ENCODE data around the gene ARMH4. TPM values are rescaled to one million over a fixed set of nuclear protein-coding genes. Genes with fewer than 3 reads are reported as not detected.

Gene ARMH4
- polyA plus RNA-seq, 1 donor (not counting 4 experiments of a cell fraction or from before 2014, with no cell fraction given), result 0.56 TPM

- no peak for FAIRE-seq
- H2AFZ ChIP-seq (ENCODE audit: control insufficient read depth, low read length), result no peak overlapping the region
These were observed 170.0 kb downstream of the ARMH4 start for GRCh38 chr14:57981817-57982560.

GRCh38 chr14:57979376-57980048 lies 172.5 kb downstream of the ARMH4 start:
- no peaks in the 10 kb centered on the region for H3K79me2 ChIP-seq (ENCODE audit: control insufficient read depth, insufficient read depth, low read length)
- H3K9ac ChIP-seq (ENCODE audit: control insufficient read depth, extremely low read depth, insufficient read depth, low read length), result no peak overlapping the region
- no peak overlapping the region for H3K4me3 ChIP-seq (ENCODE audit: control insufficient read depth in 2 of 3, extremely low read depth in 1 of 3, insufficient read depth in 2 of 3, low read depth in 1 of 3, low read length in 3 of 3)
- H3K9me3 ChIP-seq (ENCODE audit: control insufficient read depth, low read depth, low read length), result no peaks in the 10 kb centered on the region
- H3K4me1 ChIP-seq (ENCODE audit: control insufficient read depth, extremely low read depth, insufficient read depth, low read length), result no peaks in the 10 kb centered on the region
- no peaks in the 10 kb centered on the region for H3K36me3 ChIP-seq (ENCODE audit: control insufficient read depth in 2 of 2, extremely low read depth in 1 of 2, insufficient read depth in 2 of 2, low read length in 2 of 2)
- no peak overlapping the region for H3K4me2 ChIP-seq (ENCODE audit: control insufficient read depth, extremely low read depth, insufficient read depth, low read depth, low read length)
- no peak overlapping the region for H2AFZ ChIP-seq (ENCODE audit: control insufficient read depth, low read length)
- dilution Hi-C loops (cut with MboI; ENCODE audit: extremely low pct_ligation_motif_present, low sequenced_read_pairs), result no loop called here
- FAIRE-seq (no peak), DNase-seq (ENCODE audit: low read depth, low spot score) (no peak)
- no peaks in the 10 kb centered on the region for H3K9me1 ChIP-seq (ENCODE audit: control insufficient read depth, extremely low read depth, insufficient read depth, low read length)
- no peak overlapping the region for H3K27ac ChIP-seq (ENCODE audit: control insufficient read depth, insufficient read depth, low read length)
- no peaks in the 10 kb centered on the region for H4K20me1 ChIP-seq (ENCODE audit: control insufficient read depth, extremely low read depth, insufficient read depth, low read length)
- TF ChIP-seq EZH2 (IDR thresholded peaks at IDR 0.05; ENCODE audit: low read length), result no peak
- TF ChIP-seq, protein P1, sequence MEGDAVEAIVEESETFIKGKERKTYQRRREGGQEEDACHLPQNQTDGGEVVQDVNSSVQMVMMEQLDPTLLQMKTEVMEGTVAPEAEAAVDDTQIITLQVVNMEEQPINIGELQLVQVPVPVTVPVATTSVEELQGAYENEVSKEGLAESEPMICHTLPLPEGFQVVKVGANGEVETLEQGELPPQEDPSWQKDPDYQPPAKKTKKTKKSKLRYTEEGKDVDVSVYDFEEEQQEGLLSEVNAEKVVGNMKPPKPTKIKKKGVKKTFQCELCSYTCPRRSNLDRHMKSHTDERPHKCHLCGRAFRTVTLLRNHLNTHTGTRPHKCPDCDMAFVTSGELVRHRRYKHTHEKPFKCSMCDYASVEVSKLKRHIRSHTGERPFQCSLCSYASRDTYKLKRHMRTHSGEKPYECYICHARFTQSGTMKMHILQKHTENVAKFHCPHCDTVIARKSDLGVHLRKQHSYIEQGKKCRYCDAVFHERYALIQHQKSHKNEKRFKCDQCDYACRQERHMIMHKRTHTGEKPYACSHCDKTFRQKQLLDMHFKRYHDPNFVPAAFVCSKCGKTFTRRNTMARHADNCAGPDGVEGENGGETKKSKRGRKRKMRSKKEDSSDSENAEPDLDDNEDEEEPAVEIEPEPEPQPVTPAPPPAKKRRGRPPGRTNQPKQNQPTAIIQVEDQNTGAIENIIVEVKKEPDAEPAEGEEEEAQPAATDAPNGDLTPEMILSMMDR (optimal IDR thresholded peaks at IDR 0.05 in 1 of 3, IDR thresholded peaks at IDR 0.05 in 1 of 3, conservative IDR thresholded peaks at IDR 0.05 in 1 of 3; ENCODE audit: extremely low read depth in 1 of 3, insufficient read depth in 2 of 3, low read length in 3 of 3), result no peak
- H3K27me3 ChIP-seq (ENCODE audit: control insufficient read depth, extremely low read depth, insufficient read depth, low read length), result no peaks in the 10 kb centered on the region

More at GRCh38 chr14:57981817-57982560, 170.0 kb downstream of the ARMH4 start:
- Histone ChIP-seq H3K4me1 (ENCODE audit: control insufficient read depth, extremely low read depth, insufficient read depth, low read length) (no peaks in the 10 kb centered on the region), H3K27ac (ENCODE audit: control insufficient read depth, insufficient read depth, low read length) (no peak overlapping the region), H3K9me1 (ENCODE audit: control insufficient read depth, extremely low read depth, insufficient read depth, low read length) (no peaks in the 10 kb centered on the region), H3K4me2 (ENCODE audit: control insufficient read depth, extremely low read depth, insufficient read depth, low read depth, low read length) (no peak overlapping the region), H4K20me1 (ENCODE audit: control insufficient read depth, extremely low read depth, insufficient read depth, low read length) (no peaks in the 10 kb centered on the region), H3K36me3 (ENCODE audit: control insufficient read depth in 2 of 2, extremely low read depth in 1 of 2, insufficient read depth in 2 of 2, low read length in 2 of 2) (no peaks in the 10 kb centered on the region), H3K9ac (ENCODE audit: control insufficient read depth, extremely low read depth, insufficient read depth, low read length) (no peak overlapping the region), H3K4me3 (ENCODE audit: control insufficient read depth in 2 of 3, extremely low read depth in 1 of 3, insufficient read depth in 2 of 3, low read depth in 1 of 3, low read length in 3 of 3) (no peak overlapping the region), H3K9me3 (ENCODE audit: control insufficient read depth, low read depth, low read length) (no peaks in the 10 kb centered on the region), H3K79me2 (ENCODE audit: control insufficient read depth, insufficient read depth, low read length) (no peaks in the 10 kb centered on the region), H3K27me3 (ENCODE audit: control insufficient read depth, extremely low read depth, insufficient read depth, low read length) (no peaks in the 10 kb centered on the region)
- TF ChIP-seq, protein P1 (optimal IDR thresholded peaks at IDR 0.05 in 1 of 3, IDR thresholded peaks at IDR 0.05 in 1 of 3, conservative IDR thresholded peaks at IDR 0.05 in 1 of 3; ENCODE audit: extremely low read depth in 1 of 3, insufficient read depth in 2 of 3, low read length in 3 of 3), result no peak
- no peak for TF ChIP-seq EZH2 (IDR thresholded peaks at IDR 0.05; ENCODE audit: low read length)
- dilution Hi-C loops (cut with MboI; ENCODE audit: extremely low pct_ligation_motif_present, low sequenced_read_pairs), result no loop called here
- DNase-seq (ENCODE audit: low read depth, low spot score), result no peak

Data from keratinocyte (primary cell).